SK-N-MC (cell line): ENCODE data around the gene GPR17.

ENCODE experiments used
- EZH2 ChIP-seq: fragments of 200-600 bp; sonication (generic); IDR thresholded peaks from one replicate; pipeline ENCODE4 v1.6.1; 2017; ENCODE audit warnings: antibody characterized with exemption
- FOXP2 ChIP-seq: optimal IDR thresholded peaks from 2 replicates; pipeline ENCODE3; 2011; ENCODE audit warnings: mild to moderate bottlenecking, moderate library complexity; ENCODE audit not compliant: insufficient read depth; ENCODE audit errors: extremely low read length, control extremely low read depth
- POLR2AphosphoS5 ChIP-seq: IDR thresholded peaks from 2 replicates; pipeline ENCODE4 v1.6.1; 2012; ENCODE audit warnings: mild to moderate bottlenecking, low read depth, low read length, borderline replicate concordance

DNA sequence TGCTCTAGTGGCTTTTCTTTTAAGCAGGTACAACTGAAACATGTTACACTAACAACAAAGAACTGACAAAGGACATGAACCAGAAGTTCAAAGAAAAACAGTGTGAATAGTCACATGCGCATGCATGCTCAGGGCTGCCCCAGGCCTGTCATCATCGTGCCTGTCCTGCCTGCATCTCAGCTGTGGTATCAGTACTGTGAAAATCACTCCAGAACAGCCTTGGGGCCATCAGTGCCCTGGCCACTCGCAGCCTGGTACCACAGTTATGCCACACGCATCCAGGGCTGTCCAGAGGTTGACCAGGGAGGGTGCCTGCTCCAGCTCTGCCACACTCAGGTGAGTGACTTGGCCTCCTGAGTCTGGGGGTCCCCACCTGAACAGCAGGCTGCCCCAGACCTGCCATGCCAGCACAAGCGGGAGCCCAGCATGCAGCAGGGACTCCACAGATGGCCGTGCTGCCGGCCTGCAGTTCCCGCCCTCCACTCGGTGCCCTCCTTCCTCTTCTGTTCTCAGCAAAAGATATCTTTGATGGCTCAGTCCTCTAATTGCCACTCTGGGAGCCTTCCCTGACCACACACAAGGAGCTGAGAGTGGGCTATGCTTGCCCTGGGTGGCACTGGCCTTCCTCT lies 17.1 kb downstream of the GPR17 start:
- TF ChIP-seq POLR2AphosphoS5 (no peak), EZH2 (no peak), FOXP2 (no peak)
